ENCODE measurements around the gene TLX1. TPM values are rescaled to one million over a fixed set of nuclear protein-coding genes. Genes with fewer than 3 reads are reported as not detected.

TLX1 gene
- polyA plus RNA-seq, 2 of the 4 experiments (the other 2 are of a cell fraction), result 0.06 TPM; not detected in 1

- Histone ChIP-seq H3K4me3 (no peak overlapping the region), H3K9me3 (no peaks in the 10 kb centered on the region), H3K4me2 (no peak overlapping the region), H3K4me1 (peaks cover 10% of the 10 kb centered on the region), H3K27ac (no peak overlapping the region)
- POLR2A ChIA-PET, result no interaction called here
- CTCF ChIA-PET, result interaction anchor here (1.9 to 3.3 kb wide), 2 partner anchors 17 to 28 kb away, joined by 11 to 18 read pairs; no protein-coding TSS in a partner anchor
- ATAC-seq (no peak), DNase-seq (ENCODE audit: low read depth in 1 of 2, low spot score in 1 of 2) (no peak), FAIRE-seq (no peak)
- WGBS (ENCODE audit: missing lambda C conversion rate), result 61% methylated on average over 2 of the region's 2 CpGs
- TF ChIP-seq HOXA7 (CRISPR knock-in tag; IDR thresholded peaks at IDR 0.05) (no peak), MAZ (IDR thresholded peaks at IDR 0.05; ENCODE audit: borderline replicate concordance, low read depth, low read length) (no peak), HOXB5 (CRISPR knock-in tag; IDR thresholded peaks at IDR 0.05) (no peak), E2F6 (IDR thresholded peaks at IDR 0.05; ENCODE audit: borderline replicate concordance, low read depth) (no peak), KDM1A (IDR thresholded peaks at IDR 0.05; ENCODE audit: low read depth) (no peak), ZFP36 (IDR thresholded peaks at IDR 0.05; ENCODE audit: borderline replicate concordance, partially characterized antibody) (no peak), JUNB (IDR thresholded peaks at IDR 0.05) (no peak), HDAC2 (IDR thresholded peaks at IDR 0.05) (no peak), POLR2AphosphoS2 (conservative IDR thresholded peaks at IDR 0.05; ENCODE audit: low read length) (no peak), CEBPB (IDR thresholded peaks at IDR 0.05) (no peak), CBX8 (IDR thresholded peaks at IDR 0.05) (no peak), CTCF (IDR thresholded peaks at IDR 0.05) (no peak), RCOR1 (IDR thresholded peaks at IDR 0.05; ENCODE audit: low read depth, low read length) (no peak), BCL3 (IDR thresholded peaks at IDR 0.05) (no peak), ATOH8 (CRISPR knock-in tag; IDR thresholded peaks at IDR 0.05; ENCODE audit: low read depth) (no peak)
Measured at GRCh38 chr10:101113890-101114403, 17.2 kb upstream of the TLX1 start.

- FAIRE-seq (no peak), ATAC-seq (no peak), DNase-seq (ENCODE audit: low read depth in 1 of 2, low spot score in 1 of 2) (no peak)
- ChIA-PET CTCF (interaction anchor here (1.6 to 3.3 kb wide), 3 partner anchors 8 to 28 kb away, joined by 3 to 18 read pairs (median 6); no protein-coding TSS in a partner anchor), POLR2A (no interaction called here)
- TF ChIP-seq TP53 (CRISPR knock-in tag; IDR thresholded peaks at IDR 0.05), result no peak
- no peak for TF ChIP-seq JUN (IDR thresholded peaks at IDR 0.05)
- TF ChIP-seq ATOH8 (CRISPR knock-in tag; IDR thresholded peaks at IDR 0.05; ENCODE audit: low read depth), result no peak
- TF ChIP-seq POLR2A (IDR thresholded peaks at IDR 0.05; ENCODE audit: low read length), result no peak
- TF ChIP-seq ESRRA (IDR thresholded peaks at IDR 0.05; ENCODE audit: borderline replicate concordance, low read length), result no peak
- TF ChIP-seq BCL3 (IDR thresholded peaks at IDR 0.05), result no peak
- no peak for TF ChIP-seq HOXB5 (CRISPR knock-in tag; IDR thresholded peaks at IDR 0.05)
- no peak for TF ChIP-seq BHLHE40 (IDR thresholded peaks at IDR 0.05; ENCODE audit: low read depth, low read length)
- TF ChIP-seq SMC3 (IDR thresholded peaks at IDR 0.05), result no peak
- TF ChIP-seq NPAS2 (CRISPR knock-in tag; IDR thresholded peaks at IDR 0.05; ENCODE audit: borderline replicate concordance), result no peak
- TF ChIP-seq PHF8 (IDR thresholded peaks at IDR 0.05; ENCODE audit: borderline replicate concordance, low read depth), result no peak
- TF ChIP-seq HOXB13 (CRISPR knock-in tag; IDR thresholded peaks at IDR 0.05; ENCODE audit: low read depth), result no peak
- no peak for TF ChIP-seq RFX5 (IDR thresholded peaks at IDR 0.05)
- no peak for TF ChIP-seq MYC (IDR thresholded peaks at IDR 0.05; ENCODE audit: borderline replicate concordance, low read length)
- Histone ChIP-seq H3K4me1 (peaks cover 10% of the 10 kb centered on the region), H3K9me3 (no peaks in the 10 kb centered on the region), H3K27ac (no peak overlapping the region), H3K4me2 (no peak overlapping the region), H3K4me3 (no peak overlapping the region)
- 54% methylated on average over 2 of the region's 2 CpGs for WGBS (ENCODE audit: missing lambda C conversion rate)
Measured at GRCh38 chr10:101114646-101115045, 16.5 kb upstream of the TLX1 start.

All from A549 (cell line).